ENCODE results near the gene MACROD2.

GRCh38 chr20:15760001-15760621 is 1764.8 kb downstream of the MACROD2 start:
- TF ChIP-seq BACH2 (CRISPR knock-in tag; IDR thresholded peaks at IDR 0.05; ENCODE audit: borderline replicate concordance) (no peak), ZFP3 (CRISPR knock-in tag; IDR thresholded peaks at IDR 0.05) (no peak), ARNTL (CRISPR knock-in tag; IDR thresholded peaks at IDR 0.05; ENCODE audit: borderline replicate concordance, low read depth) (no peak), ZFP30 (CRISPR knock-in tag; IDR thresholded peaks at IDR 0.05) (no peak), ZC3H10 (CRISPR knock-in tag; IDR thresholded peaks at IDR 0.05) (no peak), CREB5 (CRISPR knock-in tag; IDR thresholded peaks at IDR 0.05; ENCODE audit: low read depth) (no peak), ZNF70 (CRISPR knock-in tag; IDR thresholded peaks at IDR 0.05) (no peak), POU6F1 (CRISPR knock-in tag; IDR thresholded peaks at IDR 0.05; ENCODE audit: borderline replicate concordance, low read depth) (no peak), ESRRG (CRISPR knock-in tag; IDR thresholded peaks at IDR 0.05) (no peak), PATZ1 (CRISPR knock-in tag; IDR thresholded peaks at IDR 0.05; ENCODE audit: borderline replicate concordance) (no peak), RARB (CRISPR knock-in tag; IDR thresholded peaks at IDR 0.05) (no peak), GLIS3 (CRISPR knock-in tag; IDR thresholded peaks at IDR 0.05) (no peak), ZNF565 (CRISPR knock-in tag; conservative IDR thresholded peaks at IDR 0.05; ENCODE audit: low read depth) (no peak)
